IMR-90 (cell line): ENCODE data around the gene DLG3. TPM values are rescaled to one million over a fixed set of nuclear protein-coding genes. Genes with fewer than 3 reads are reported as not detected.

ENCODE experiments used
- ATAC-seq: fragments of 200-7000 bp; cut with Tn5 transposase; 2 replicates; pipeline ENCODE4 v1.9.1; 2020; ENCODE audit warnings: low read depth, mild to moderate bottlenecking, moderate library complexity
- BruUV-seq: library from RNA; stranded (reverse); fragments of 400-500 nt; replicated peaks from 2 replicates; lab custom pipeline; 2021; lab: Mats Ljungman, UMichigan
- CTCF ChIA-PET: fragments of 300-600 bp; formaldehyde crosslinking; extraction: SDS; loops from one replicate; lab custom pipeline; 2021; ENCODE audit warnings: antibody characterized with exemption; lab: Yijun Ruan, JAX
- POLR2A ChIA-PET: fragments of 300-600 bp; sonication (Branson Sonifier 250); formaldehyde crosslinking; loops from one replicate; lab custom pipeline; 2022; ENCODE audit warnings: antibody characterized with exemption; ENCODE audit not compliant: unreplicated experiment; lab: Charles Lee
- DNase-seq: peaks from one replicate; pipeline ENCODE4 v3.0.0; 2013
- H2AFZ ChIP-seq: replicated peaks from 2 replicates; pipeline ENCODE3; 2013; ENCODE audit warnings: low read length, mild to moderate bottlenecking; ENCODE audit not compliant: poor library complexity
- H2AK5ac ChIP-seq: 2 replicates; pipeline ENCODE4 v1.6.1; 2013; ENCODE audit warnings: low read depth, low read length, inconsistent platforms
- H2AK9ac ChIP-seq: replicated peaks from 2 replicates; pipeline ENCODE3; 2013; ENCODE audit warnings: mild to moderate bottlenecking, low read depth, low read length, moderate library complexity; ENCODE audit not compliant: poor library complexity
- H2BK120ac ChIP-seq: 2 replicates; pipeline ENCODE4 v1.6.1; 2013; ENCODE audit warnings: low read depth, low read length, inconsistent platforms
- H2BK15ac ChIP-seq: 3 replicates; pipeline ENCODE4 v1.6.1; 2013; ENCODE audit warnings: low read depth, low read length, inconsistent platforms
- H2BK20ac ChIP-seq: 2 replicates; pipeline ENCODE4 v1.6.1; 2013; ENCODE audit warnings: low read depth, mild to moderate bottlenecking, inconsistent platforms, low read length, moderate library complexity
- H2BK5ac ChIP-seq: 2 replicates; pipeline ENCODE4 v1.6.1; 2013; ENCODE audit warnings: mild to moderate bottlenecking, low read depth, low read length, inconsistent platforms; ENCODE audit not compliant: poor library complexity, severe bottlenecking
- H3K14ac ChIP-seq: replicated peaks from 2 replicates; pipeline ENCODE4 v1.6.1; 2013; ENCODE audit warnings: low read depth, low read length, inconsistent platforms
- H3K18ac ChIP-seq: 2 replicates; pipeline ENCODE4 v1.6.1; 2013; ENCODE audit warnings: low read depth, low read length, control low read depth
- H3K23ac ChIP-seq: 2 replicates; pipeline ENCODE4 v1.6.1; 2013; ENCODE audit warnings: low read depth, low read length, inconsistent platforms
- H3K27ac ChIP-seq: 2 replicates; pipeline ENCODE4 v1.5.1; 2013; ENCODE audit warnings: mild to moderate bottlenecking, control low read depth, low read length; ENCODE audit not compliant: insufficient read depth
- H3K27me3 ChIP-seq: 2 replicates; pipeline ENCODE4 v1.6.1; 2013; ENCODE audit warnings: low read length; ENCODE audit not compliant: control insufficient read depth, insufficient read depth
- H3K36me3 ChIP-seq: 2 replicates; pipeline ENCODE4 v1.6.1; 2013; ENCODE audit warnings: low read length, mixed read lengths; ENCODE audit not compliant: control insufficient read depth, insufficient read depth
- H3K4ac ChIP-seq: 2 replicates; pipeline ENCODE4 v1.6.1; 2013; ENCODE audit warnings: low read depth, low read length, inconsistent platforms
- H3K4me1 ChIP-seq: 2 replicates; pipeline ENCODE4 v1.6.1; 2013; ENCODE audit warnings: low read length, mixed read lengths; ENCODE audit not compliant: control insufficient read depth, insufficient read depth
- H3K4me2 ChIP-seq: 2 replicates; pipeline ENCODE4 v1.6.1; 2013; ENCODE audit warnings: low read depth, mild to moderate bottlenecking, control low read depth, low read length, moderate library complexity
- H3K4me3 ChIP-seq: 2 replicates; pipeline ENCODE4 v1.5.1; 2013; ENCODE audit warnings: low read depth, mild to moderate bottlenecking, control low read depth, low read length, moderate library complexity; ENCODE audit not compliant: insufficient read depth
- H3K56ac ChIP-seq: 2 replicates; pipeline ENCODE4 v1.6.1; 2013; ENCODE audit warnings: low read length, inconsistent platforms; ENCODE audit not compliant: insufficient read depth; ENCODE audit errors: extremely low read depth
- H3K79me1 ChIP-seq, 2 experiments: 2 replicates each; pipeline ENCODE4 v1.6.1; 2013; ENCODE audit warnings: low read length in 2 of 2, inconsistent platforms in 1 of 2, low read depth in 1 of 2
- H3K9ac ChIP-seq: 2 replicates; pipeline ENCODE4 v1.6.1; 2013; ENCODE audit warnings: low read depth, low read length, control low read depth
- H3K9me1 ChIP-seq: 2 replicates; pipeline ENCODE4 v1.6.1; 2013; ENCODE audit warnings: low read length, inconsistent platforms; ENCODE audit not compliant: insufficient read depth
- H3K9me3 ChIP-seq: 2 replicates; pipeline ENCODE4 v1.6.1; 2013; ENCODE audit warnings: low read length; ENCODE audit not compliant: control insufficient read depth, insufficient read depth
- H4K20me1 ChIP-seq: 2 replicates; pipeline ENCODE4 v1.6.1; 2013; ENCODE audit warnings: low read length, inconsistent platforms; ENCODE audit not compliant: insufficient read depth
- H4K5ac ChIP-seq: 2 replicates; pipeline ENCODE4 v1.6.1; 2013; ENCODE audit warnings: mild to moderate bottlenecking, low read depth, low read length, control low read depth
- H4K8ac ChIP-seq, 2 experiments: 2 replicates each; pipeline ENCODE4 v1.6.1; 2013; ENCODE audit warnings: low read depth in 2 of 2, low read length in 2 of 2, control low read depth in 1 of 2, inconsistent platforms in 1 of 2
- H4K91ac ChIP-seq: 2 replicates; pipeline ENCODE4 v1.6.1; 2013; ENCODE audit warnings: low read depth, low read length, inconsistent platforms; ENCODE audit not compliant: insufficient read depth
- CEBPB ChIP-seq: IDR thresholded peaks from 2 replicates; pipeline ENCODE4 v1.6.1; 2012; ENCODE audit warnings: low read depth, low read length, improper control_type of control experiment
- CHD1 ChIP-seq: IDR thresholded peaks from 2 replicates; pipeline ENCODE4 v1.6.1; 2012; ENCODE audit warnings: low read depth, low read length, improper control_type of control experiment
- MAZ ChIP-seq: IDR thresholded peaks from 2 replicates; pipeline ENCODE4 v1.6.1; 2012; ENCODE audit warnings: low read depth, mild to moderate bottlenecking, low read length, improper control_type of control experiment, moderate library complexity, borderline replicate concordance
- POLR2A ChIP-seq: IDR thresholded peaks from 2 replicates; pipeline ENCODE4 v1.6.1; 2012; ENCODE audit warnings: mild to moderate bottlenecking, low read depth, low read length
- RAD21 ChIP-seq: IDR thresholded peaks from 2 replicates; pipeline ENCODE4 v1.6.1; 2012; ENCODE audit warnings: low read length, improper control_type of control experiment
- RCOR1 ChIP-seq: IDR thresholded peaks from 2 replicates; pipeline ENCODE4 v1.6.1; 2012; ENCODE audit warnings: mild to moderate bottlenecking, low read length, improper control_type of control experiment; ENCODE audit not compliant: insufficient replicate concordance
- RFX5 ChIP-seq: IDR thresholded peaks from 2 replicates; pipeline ENCODE4 v1.8.0; 2012; ENCODE audit warnings: low read depth, mild to moderate bottlenecking, low read length, moderate library complexity
- SMC3 ChIP-seq: fragments of 150-350 bp; IDR thresholded peaks from 2 replicates; pipeline ENCODE4 v1.6.1; 2016; ENCODE audit warnings: low read depth, mild to moderate bottlenecking, antibody characterized with exemption, low read length, moderate library complexity
- WGBS, 2 experiments: methylation state at CpG; one replicate each; pipeline versions ENCODE4 v1.1.5 to v1.1.7; 2013; ENCODE audit warnings: missing lambda C conversion rate in 2 of 2; ENCODE audit not compliant: insufficient read length in 1 of 2; ENCODE audit errors: extremely low coverage in 2 of 2; 5-methylcytosine and 5-hydroxymethylcytosine counted together
- dilution Hi-C: fragments of 300-500 bp; cut with HindIII; formaldehyde crosslinking; loops from one replicate; pipeline ENCODE4 v1.14.3; 2018; ENCODE audit warnings: low sequenced_read_pairs; ENCODE audit not compliant: unreplicated experiment
- in situ Hi-C: fragments of 300-500 bp; cut with MboI; formaldehyde crosslinking; loops from 3 replicates; pipeline ENCODE4 v1.14.3; 2019; ENCODE audit warnings: low sequenced_read_pairs, inconsistent platforms, mixed read lengths
- intact Hi-C: fragments of 100-400 bp; cut with micrococcal nuclease; formaldehyde crosslinking; loops from 2 replicates; pipeline ENCODE4 v1.10.0; 2022
- microRNA-seq, 2 experiments: library from miRNA; stranded (forward) in 1 of 2; unstranded in 1 of 2; fragments of 10-50 nt in 1 of 2; fragments of <30 nt in 1 of 2; gene quantifications in 1 of 2; microRNA quantifications in 1 of 2; one replicate each; pipeline versions ENCODE3 to v1.1.0; 2013 to 2020; ENCODE audit not compliant: insufficient read depth in 1 of 2, insufficient read length in 1 of 2, unreplicated experiment in 1 of 2
- polyA plus RNA-seq, 3 experiments: library from polyadenylated mRNA; depleted of rRNA; stranded (reverse); fragments of >200 nt; gene quantifications; 2 replicates each; pipeline ENCODE4 v1.2.3, GENCODE V29; 2012; ENCODE audit warnings: low replicate concordance in 1 of 3
- small RNA-seq, 5 experiments: library from RNA; depleted of rRNA; stranded (forward); fragments of <200 nt; gene quantifications; one replicate each; pipeline ENCODE3, GENCODE V24; 2012
- total RNA-seq: library from RNA; depleted of rRNA; stranded (reverse); fragments of >200 nt; gene quantifications from 2 replicates; pipeline ENCODE4 v1.2.3, GENCODE V29; 2012; rRNA removed
- TF ChIP-seq, protein P1 (sequence below): conservative IDR thresholded peaks from 2 replicates; pipeline ENCODE4 v1.5.1; 2012; ENCODE audit warnings: mild to moderate bottlenecking, low read depth, low read length, improper control_type of control experiment

The DLG3 gene
- total and polyA plus RNA-seq, 2 of the 4 experiments (the other 2 are of a cell fraction) = 11.0 to 27.1 TPM

DNA sequence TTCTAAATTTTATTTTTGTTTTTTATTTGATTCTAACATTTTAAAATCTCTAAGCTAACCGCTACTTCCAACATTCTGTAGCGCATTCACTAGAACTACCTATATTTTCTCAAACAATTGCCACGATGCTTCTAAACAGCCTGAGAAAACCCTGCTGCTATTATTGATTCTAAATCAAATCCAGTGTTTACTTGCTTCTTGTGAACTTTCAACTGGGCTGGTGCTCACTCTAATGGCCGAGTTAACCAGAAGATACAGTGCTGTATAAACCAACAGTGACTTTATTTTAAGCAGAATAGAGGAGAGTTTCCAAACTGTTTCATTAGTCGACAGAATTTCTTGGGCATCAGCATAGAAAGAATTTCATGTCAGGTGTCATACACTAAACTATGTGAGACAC lies 110.3 kb downstream of the DLG3 start:
- dilution Hi-C loops (no loop called here), intact Hi-C loops (loop anchor here (1.0 kb wide), 1 partner anchor 101 kb away; no protein-coding TSS in a partner anchor), in situ Hi-C loops (no loop called here)
- H4K5ac ChIP-seq = no peak overlapping the region
- H2AK9ac ChIP-seq = no peak overlapping the region
- no peaks in the 10 kb centered on the region for H3K79me1 ChIP-seq
- H4K20me1 ChIP-seq = no peaks in the 10 kb centered on the region
- no peak overlapping the region for H3K18ac ChIP-seq
- no peak overlapping the region for H2AFZ ChIP-seq
- BruUV-seq = no TSS peak
- no peak overlapping the region for H2AK5ac ChIP-seq
- no peaks in the 10 kb centered on the region for H3K36me3 ChIP-seq
- H3K9ac ChIP-seq = no peak overlapping the region
- H3K27me3 ChIP-seq = peaks cover 3% of the 10 kb centered on the region; the same call in 1 of the 2 replicates
- no peaks in the 10 kb centered on the region for H3K9me1 ChIP-seq
- no peak overlapping the region for H3K27ac ChIP-seq
- H2BK15ac ChIP-seq = no peak overlapping the region
- H2BK20ac ChIP-seq = no peak overlapping the region
- DNase-seq (no peak), ATAC-seq (no peak)
- no peak overlapping the region for H4K8ac ChIP-seq
- no peak overlapping the region for H3K4ac ChIP-seq
- 28% methylated on average over 2 of the region's 5 CpGs; no CpG with 5 or more reads in 1 of the 2 experiments for WGBS, 2 experiments
- no peak overlapping the region for H3K4me3 ChIP-seq
- H3K14ac ChIP-seq = no peak overlapping the region
- no peak overlapping the region for H4K91ac ChIP-seq
- H3K23ac ChIP-seq = no peak overlapping the region
- H3K9me3 ChIP-seq = no peaks in the 10 kb centered on the region; the same call in 1 of the 2 replicates
- H3K4me1 ChIP-seq = no peaks in the 10 kb centered on the region
- H3K4me2 ChIP-seq = no peak overlapping the region
- H3K56ac ChIP-seq = no peak overlapping the region
- CTCF ChIA-PET = interaction anchor here (0.9 kb wide), 1 partner anchor 28 kb away, joined by 3 read pairs; no protein-coding TSS in a partner anchor
- no peak overlapping the region for H2BK120ac ChIP-seq
- POLR2A ChIA-PET = no interaction called here
- H2BK5ac ChIP-seq = no peak overlapping the region
- no peak for TF ChIP-seq SMC3
- no peak for TF ChIP-seq MAZ
- no peak for TF ChIP-seq CEBPB
- no peak for TF ChIP-seq CHD1
- TF ChIP-seq RAD21 = no peak
- TF ChIP-seq RFX5 = no peak
- TF ChIP-seq POLR2A = no peak
- TF ChIP-seq, protein P1, sequence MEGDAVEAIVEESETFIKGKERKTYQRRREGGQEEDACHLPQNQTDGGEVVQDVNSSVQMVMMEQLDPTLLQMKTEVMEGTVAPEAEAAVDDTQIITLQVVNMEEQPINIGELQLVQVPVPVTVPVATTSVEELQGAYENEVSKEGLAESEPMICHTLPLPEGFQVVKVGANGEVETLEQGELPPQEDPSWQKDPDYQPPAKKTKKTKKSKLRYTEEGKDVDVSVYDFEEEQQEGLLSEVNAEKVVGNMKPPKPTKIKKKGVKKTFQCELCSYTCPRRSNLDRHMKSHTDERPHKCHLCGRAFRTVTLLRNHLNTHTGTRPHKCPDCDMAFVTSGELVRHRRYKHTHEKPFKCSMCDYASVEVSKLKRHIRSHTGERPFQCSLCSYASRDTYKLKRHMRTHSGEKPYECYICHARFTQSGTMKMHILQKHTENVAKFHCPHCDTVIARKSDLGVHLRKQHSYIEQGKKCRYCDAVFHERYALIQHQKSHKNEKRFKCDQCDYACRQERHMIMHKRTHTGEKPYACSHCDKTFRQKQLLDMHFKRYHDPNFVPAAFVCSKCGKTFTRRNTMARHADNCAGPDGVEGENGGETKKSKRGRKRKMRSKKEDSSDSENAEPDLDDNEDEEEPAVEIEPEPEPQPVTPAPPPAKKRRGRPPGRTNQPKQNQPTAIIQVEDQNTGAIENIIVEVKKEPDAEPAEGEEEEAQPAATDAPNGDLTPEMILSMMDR = no peak
- TF ChIP-seq RCOR1 = no peak

Small RNA genes within 50 kb of the gene (microRNA-seq; reads per million reads assigned to microRNA genes)
- gene RNU4-81P (ENCODE audit: insufficient read depth, insufficient read length) = not detected
- gene RNY4P23 (ENCODE audit: insufficient read depth, insufficient read length) = 4.1 reads per million

Small RNA genes within 50 kb of the gene (small RNA-seq; reads per million reads assigned to genes)
- gene RNU4-81P (0 reads per million in 5 experiments), gene RNY4P23 (0.21 to 19.9 (median 2.4) reads per million in 5 experiments)

Other genes starting within 250 kb of the DLG3 start
- gene AWAT1, start 210.2 kb upstream of the DLG3 start, total RNA-seq = not detected in 2 replicates
- not detected in 2 replicates for gene AWAT1, start 210.2 kb upstream of the DLG3 start, polyA plus RNA-seq (2012; rRNA removed)
- gene P2RY4, start 184.6 kb upstream of the DLG3 start, total RNA-seq = not detected in 2 replicates
- gene P2RY4, start 184.6 kb upstream of the DLG3 start, polyA plus RNA-seq (2012; rRNA removed) = 0.14 and 0.20 TPM in 2 replicates
- gene ARR3, start 176.5 kb upstream of the DLG3 start, total RNA-seq = not detected in 2 replicates
- gene ARR3, start 176.5 kb upstream of the DLG3 start, polyA plus RNA-seq (2012; rRNA removed) = not detected in 2 replicates
- not detected in 2 replicates for gene RAB41, start 162.7 kb upstream of the DLG3 start, total RNA-seq
- not detected in 2 replicates for gene RAB41, start 162.7 kb upstream of the DLG3 start, polyA plus RNA-seq (2012; rRNA removed)
- gene PDZD11, start 154.9 kb upstream of the DLG3 start, total RNA-seq = 66.4 and 84.1 TPM in 2 replicates
- 100 and 105 TPM in 2 replicates for gene PDZD11, start 154.9 kb upstream of the DLG3 start, polyA plus RNA-seq (2012; rRNA removed)
- 19.0 and 24.4 TPM in 2 replicates for gene KIF4A, start 154.7 kb upstream of the DLG3 start, total RNA-seq
- 9.4 and 10.0 TPM in 2 replicates for gene KIF4A, start 154.7 kb upstream of the DLG3 start, polyA plus RNA-seq (2012; rRNA removed)
- gene GDPD2, start 21.5 kb upstream of the DLG3 start, total RNA-seq = not detected in 2 replicates
- gene GDPD2, start 21.5 kb upstream of the DLG3 start, polyA plus RNA-seq (2012; rRNA removed) = not detected in 2 replicates